ENCODE measurements around the gene JAKMIP1.

The JAKMIP1 gene

DNA sequence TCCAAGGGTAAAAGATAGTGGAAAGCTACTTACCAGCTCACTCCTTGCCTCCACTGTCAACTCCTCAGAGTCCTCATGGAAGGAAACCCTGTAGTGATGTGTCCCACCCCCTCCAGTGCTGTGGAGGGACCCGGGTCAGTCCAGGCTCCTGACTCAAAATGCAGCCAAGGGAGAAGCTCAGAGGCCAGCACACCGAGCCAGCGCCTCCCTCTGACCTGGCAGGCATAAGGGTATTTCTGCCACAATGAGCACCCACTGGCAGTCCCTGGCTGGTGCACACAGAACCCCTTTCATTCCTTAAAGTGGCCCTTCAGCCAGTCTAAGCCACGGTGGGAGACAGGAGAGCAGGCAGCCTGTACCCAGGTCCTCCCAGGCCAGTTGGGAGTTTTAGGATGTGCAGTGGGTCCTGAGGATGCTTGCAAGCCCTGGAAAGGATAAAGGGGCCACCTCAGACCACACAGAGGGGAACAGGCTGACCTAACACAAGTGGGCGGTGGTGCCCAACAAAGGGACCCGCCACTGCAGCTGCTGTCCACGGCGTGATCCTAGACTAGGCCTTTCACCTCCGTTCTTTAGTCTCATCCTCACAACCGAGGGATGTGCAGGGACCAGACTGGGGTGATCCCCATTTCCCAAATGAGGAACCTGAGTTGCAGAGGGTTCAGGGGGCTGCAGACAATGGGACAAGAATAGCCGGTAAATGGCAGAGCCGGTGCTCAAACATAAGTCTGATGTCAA lies 5.7 kb downstream of the JAKMIP1 start:
- peaks cover 67% of the 10 kb centered on the region for H3K4me1 Mint-ChIP-seq
- H3K36me3 Mint-ChIP-seq (ENCODE audit: insufficient read depth): peaks cover 17% of the 10 kb centered on the region
- no peak for DNase-seq (ENCODE audit: low spot score in 2 of 2)
- no peaks in the 10 kb centered on the region for H3K9me3 Mint-ChIP-seq
- no peak overlapping the region for H3K27ac Mint-ChIP-seq (ENCODE audit: low read depth)
- H3K4me3 Mint-ChIP-seq: no peak overlapping the region
- no peaks in the 10 kb centered on the region for H3K27me3 Mint-ChIP-seq
- no peak for ATAC-seq (replicated peaks; ENCODE audit: extremely low read depth, poor library complexity, severe bottlenecking)

DNA sequence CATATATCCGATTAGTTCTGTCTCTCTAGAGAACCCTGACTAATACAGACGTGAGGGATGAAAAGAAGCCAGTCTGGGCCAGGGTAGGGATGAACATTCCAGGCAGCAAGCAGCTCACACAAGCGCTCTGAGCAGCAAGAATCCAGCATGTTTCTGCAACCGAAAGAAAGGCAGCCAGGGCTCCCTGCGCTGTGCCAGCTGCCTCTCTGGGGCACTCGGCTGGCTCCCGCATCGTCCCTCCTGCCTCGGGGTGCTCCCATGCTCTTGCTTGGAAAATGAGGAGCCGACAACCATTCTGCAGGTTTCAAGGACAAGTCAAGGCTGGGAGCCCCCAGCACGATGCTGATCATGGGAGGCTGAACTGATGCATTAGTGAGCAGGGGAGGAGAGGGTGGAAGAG lies 7.0 kb downstream of the JAKMIP1 start:
- Mint-ChIP-seq H3K4me3 (no peak overlapping the region), H3K9me3 (no peaks in the 10 kb centered on the region), H3K27ac (ENCODE audit: low read depth) (no peak overlapping the region), H3K36me3 (ENCODE audit: insufficient read depth) (peaks cover 14% of the 10 kb centered on the region), H3K4me1 (peaks cover 68% of the 10 kb centered on the region), H3K27me3 (no peaks in the 10 kb centered on the region)
- no peak for DNase-seq (ENCODE audit: low spot score in 2 of 2)
- no peak for ATAC-seq (replicated peaks; ENCODE audit: extremely low read depth, poor library complexity, severe bottlenecking)

DNA sequence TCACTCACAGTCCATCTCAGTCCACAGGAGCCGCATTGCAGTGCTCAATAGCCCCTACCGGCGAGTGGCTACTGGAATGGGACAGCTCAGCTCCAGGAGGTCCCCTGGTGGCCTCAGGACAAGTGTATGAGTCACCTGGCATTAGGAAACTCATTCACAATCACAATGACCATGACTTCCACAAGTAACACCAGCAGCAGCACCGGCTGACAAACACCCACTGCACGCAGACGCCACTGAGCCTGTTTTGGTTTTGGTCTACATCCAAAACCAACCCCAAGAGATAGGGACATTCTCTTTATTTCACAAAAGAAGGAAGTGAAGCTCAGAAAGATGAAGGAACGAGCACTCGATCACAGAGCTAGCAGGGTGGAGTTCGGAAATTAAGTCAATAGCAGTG lies 8.1 kb downstream of the JAKMIP1 start:
- ATAC-seq (replicated peaks; ENCODE audit: extremely low read depth, poor library complexity, severe bottlenecking): no peak
- peaks cover 68% of the 10 kb centered on the region for H3K4me1 Mint-ChIP-seq
- no peaks in the 10 kb centered on the region for H3K27me3 Mint-ChIP-seq
- no peaks in the 10 kb centered on the region for H3K9me3 Mint-ChIP-seq
- no peak overlapping the region for H3K27ac Mint-ChIP-seq (ENCODE audit: low read depth)
- peaks cover 13% of the 10 kb centered on the region for H3K36me3 Mint-ChIP-seq (ENCODE audit: insufficient read depth)
- no peak overlapping the region for H3K4me3 Mint-ChIP-seq
- DNase-seq (ENCODE audit: low spot score in 2 of 2): no peak

DNA sequence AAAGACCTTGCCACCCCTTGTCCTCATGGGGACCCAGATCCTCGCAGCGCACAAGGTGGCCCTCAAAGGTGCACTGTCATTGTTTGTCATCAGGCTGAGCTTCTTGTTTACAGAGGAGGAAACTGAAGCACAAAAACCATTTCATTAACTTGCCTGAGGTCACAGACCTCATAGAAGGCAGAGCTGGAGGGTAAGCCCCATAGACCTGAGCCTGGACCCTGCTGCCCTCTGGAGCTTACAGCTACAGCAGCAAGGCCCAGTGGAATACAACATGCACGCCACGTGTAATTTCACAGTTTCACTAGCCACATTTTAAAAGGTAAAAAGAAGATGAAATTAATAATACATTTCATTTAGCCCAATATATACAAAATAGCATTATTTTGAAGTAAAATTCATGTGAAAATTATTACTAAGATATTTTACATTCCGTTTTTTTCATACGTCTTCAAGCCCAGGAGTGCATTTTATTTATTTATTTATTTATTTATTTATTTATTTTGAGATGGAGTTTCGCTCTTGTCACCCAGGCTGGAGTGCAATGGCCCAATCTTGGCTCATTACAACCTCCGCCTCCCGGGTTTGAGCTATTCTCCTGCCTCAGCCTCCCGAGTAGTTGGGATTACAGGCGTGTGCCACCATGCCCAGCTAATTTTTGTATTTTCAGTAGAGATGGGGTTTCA lies 8.8 kb downstream of the JAKMIP1 start:
- no peak overlapping the region for H3K4me3 Mint-ChIP-seq
- H3K36me3 Mint-ChIP-seq (ENCODE audit: insufficient read depth): peaks cover 9% of the 10 kb centered on the region
- ATAC-seq (replicated peaks; ENCODE audit: extremely low read depth, poor library complexity, severe bottlenecking): no peak
- no peaks in the 10 kb centered on the region for H3K9me3 Mint-ChIP-seq
- no peaks in the 10 kb centered on the region for H3K27me3 Mint-ChIP-seq
- DNase-seq (ENCODE audit: low spot score in 2 of 2): no peak
- peaks cover 66% of the 10 kb centered on the region for H3K4me1 Mint-ChIP-seq
- no peak overlapping the region for H3K27ac Mint-ChIP-seq (ENCODE audit: low read depth)

DNA sequence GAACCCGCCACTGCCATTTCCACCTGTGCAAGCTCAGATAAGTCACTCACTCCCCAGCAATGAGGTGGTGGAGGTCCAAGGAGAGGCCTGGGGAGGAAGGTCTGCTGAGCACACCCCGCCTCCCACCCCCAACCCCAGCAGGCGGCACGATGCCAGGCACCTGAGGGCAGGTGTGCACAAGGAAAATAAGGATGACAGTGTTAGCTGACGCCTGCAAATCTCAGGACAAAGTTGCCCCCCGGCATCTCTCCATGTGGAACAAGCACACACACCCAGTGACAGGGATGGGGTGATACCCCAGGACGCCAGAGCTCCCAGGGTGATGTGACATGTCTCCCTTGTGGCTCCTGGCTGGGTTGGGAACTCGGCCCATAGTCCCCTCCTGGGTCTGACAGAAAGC lies 9.9 kb downstream of the JAKMIP1 start:
- Mint-ChIP-seq H3K4me3 (no peak overlapping the region), H3K4me1 (peaks cover 67% of the 10 kb centered on the region), H3K27me3 (no peaks in the 10 kb centered on the region), H3K9me3 (no peaks in the 10 kb centered on the region), H3K36me3 (ENCODE audit: insufficient read depth) (peaks cover 9% of the 10 kb centered on the region), H3K27ac (ENCODE audit: low read depth) (peak overlapping the region; percentile 76)
- no peak for ATAC-seq (replicated peaks; ENCODE audit: extremely low read depth, poor library complexity, severe bottlenecking)
- DNase-seq (ENCODE audit: low spot score in 2 of 2): no peak

DNA sequence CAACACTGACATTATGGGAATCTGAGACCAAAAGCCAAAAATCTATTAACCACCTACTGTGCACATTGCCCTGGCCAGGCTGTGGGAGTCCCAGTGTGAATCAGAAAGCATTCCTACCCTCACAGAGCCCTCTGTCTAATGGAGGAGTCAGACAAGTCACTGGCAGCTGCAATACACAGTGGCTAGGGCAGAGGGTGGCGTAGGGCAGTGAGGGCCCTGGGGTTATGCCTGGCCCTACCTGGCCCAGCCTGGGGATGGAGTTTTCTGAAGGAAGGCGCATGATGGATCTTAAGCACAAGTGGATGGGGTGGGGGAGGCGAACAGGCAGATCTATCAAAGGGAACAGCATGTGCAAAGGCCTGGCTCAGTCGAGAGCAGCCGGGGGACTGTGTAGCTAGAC lies 10.8 kb downstream of the JAKMIP1 start:
- Mint-ChIP-seq H3K27me3 (no peaks in the 10 kb centered on the region), H3K36me3 (ENCODE audit: insufficient read depth) (peaks cover 9% of the 10 kb centered on the region), H3K9me3 (no peaks in the 10 kb centered on the region), H3K4me3 (no peak overlapping the region), H3K4me1 (peaks cover 67% of the 10 kb centered on the region), H3K27ac (ENCODE audit: low read depth) (peak overlapping the region; percentile 76)
- ATAC-seq (replicated peaks; ENCODE audit: extremely low read depth, poor library complexity, severe bottlenecking) (no peak), DNase-seq (ENCODE audit: low spot score in 2 of 2) (no peak)

DNA sequence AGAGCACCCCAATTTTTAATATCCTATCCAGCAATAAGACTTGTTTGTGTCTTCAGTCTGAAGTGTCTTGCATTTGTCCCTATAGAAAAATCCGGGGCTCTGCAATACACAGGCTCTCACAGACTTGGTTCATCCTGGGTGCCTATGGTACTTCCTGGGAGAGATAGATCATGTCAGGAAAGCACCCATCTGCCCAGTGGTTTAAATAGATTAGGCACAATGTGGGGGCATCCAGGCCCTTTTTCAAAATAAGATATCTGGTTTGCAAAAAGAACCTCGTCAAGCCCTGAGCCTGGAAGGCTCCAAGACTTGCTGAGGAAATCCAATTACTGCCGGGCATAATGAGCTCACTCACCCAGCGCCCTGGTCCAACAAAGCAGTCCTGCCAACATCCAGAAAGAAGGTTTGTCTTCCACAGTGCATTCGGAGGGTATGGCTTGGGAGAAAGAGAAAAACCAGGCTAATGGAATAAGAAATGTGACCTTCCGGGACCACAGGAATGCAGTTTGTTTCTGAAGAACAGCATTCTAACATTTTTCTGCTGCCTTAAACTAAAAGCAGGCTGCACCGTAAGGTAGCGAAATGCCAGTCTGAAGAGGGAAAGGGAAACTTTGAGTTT lies 11.6 kb downstream of the JAKMIP1 start:
- H3K4me1 Mint-ChIP-seq: peaks cover 67% of the 10 kb centered on the region
- no peak overlapping the region for H3K4me3 Mint-ChIP-seq
- no peaks in the 10 kb centered on the region for H3K27me3 Mint-ChIP-seq
- H3K9me3 Mint-ChIP-seq: no peaks in the 10 kb centered on the region
- H3K27ac Mint-ChIP-seq (ENCODE audit: low read depth): no peak overlapping the region
- no peak for DNase-seq (ENCODE audit: low spot score in 2 of 2)
- ATAC-seq (replicated peaks; ENCODE audit: extremely low read depth, poor library complexity, severe bottlenecking): no peak
- peaks cover 8% of the 10 kb centered on the region for H3K36me3 Mint-ChIP-seq (ENCODE audit: insufficient read depth)

DNA sequence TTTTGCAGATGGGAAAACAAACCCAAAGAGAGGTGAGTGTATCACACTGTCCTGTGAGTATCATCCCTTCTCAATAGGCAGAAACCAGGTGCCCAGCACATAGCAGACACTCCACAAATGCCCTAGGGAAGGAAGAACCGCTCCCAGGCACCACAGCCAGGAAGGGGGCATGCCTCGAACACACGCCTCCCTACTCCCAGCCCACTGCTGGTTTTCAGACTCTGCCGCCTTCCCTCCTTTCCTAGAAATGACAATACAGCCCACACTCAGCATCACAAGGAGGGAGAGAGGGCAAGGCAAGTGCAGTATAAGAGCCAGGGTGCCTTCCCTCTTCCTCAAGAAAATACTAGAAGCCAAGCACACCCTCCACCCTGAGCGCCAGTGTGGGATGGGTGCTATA lies 16.2 kb downstream of the JAKMIP1 start:
- Mint-ChIP-seq H3K4me3 (peak overlapping the region; percentile 63), H3K36me3 (ENCODE audit: insufficient read depth) (peaks cover 26% of the 10 kb centered on the region), H3K9me3 (no peaks in the 10 kb centered on the region), H3K27me3 (no peaks in the 10 kb centered on the region), H3K27ac (ENCODE audit: low read depth) (peak overlapping the region; percentile 97), H3K4me1 (peaks cover 81% of the 10 kb centered on the region)
- DNase-seq (ENCODE audit: low spot score in 2 of 2) (no peak), ATAC-seq (replicated peaks; ENCODE audit: extremely low read depth, poor library complexity, severe bottlenecking) (no peak)

DNA sequence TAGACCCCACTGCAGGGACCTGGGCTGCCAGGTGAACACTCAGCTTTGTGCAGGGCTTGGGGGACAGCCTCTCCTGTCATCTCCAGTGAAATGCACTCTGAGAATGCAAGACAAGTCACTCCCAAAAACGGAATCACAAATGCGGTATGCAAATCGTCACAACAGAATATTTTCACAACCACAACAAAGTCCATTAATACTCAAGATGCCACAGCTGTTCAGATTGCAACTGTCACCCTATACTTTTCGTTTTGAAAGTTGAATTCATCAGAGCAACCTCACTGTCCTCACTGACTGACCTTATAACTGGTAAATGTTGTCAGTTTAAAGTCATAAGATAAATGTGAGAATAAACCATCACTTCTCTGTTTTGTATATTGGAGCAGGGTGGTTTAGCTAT lies 16.6 kb downstream of the JAKMIP1 start:
- peak overlapping the region; percentile 63 for H3K4me3 Mint-ChIP-seq
- no peaks in the 10 kb centered on the region for H3K9me3 Mint-ChIP-seq
- ATAC-seq (replicated peaks; ENCODE audit: extremely low read depth, poor library complexity, severe bottlenecking) (peak; percentile 2), DNase-seq (ENCODE audit: low spot score in 2 of 2) (no peak)
- H3K36me3 Mint-ChIP-seq (ENCODE audit: insufficient read depth): peaks cover 25% of the 10 kb centered on the region
- H3K27ac Mint-ChIP-seq (ENCODE audit: low read depth): peak overlapping the region; percentile 97
- H3K4me1 Mint-ChIP-seq: peaks cover 84% of the 10 kb centered on the region
- H3K27me3 Mint-ChIP-seq: no peaks in the 10 kb centered on the region

DNA sequence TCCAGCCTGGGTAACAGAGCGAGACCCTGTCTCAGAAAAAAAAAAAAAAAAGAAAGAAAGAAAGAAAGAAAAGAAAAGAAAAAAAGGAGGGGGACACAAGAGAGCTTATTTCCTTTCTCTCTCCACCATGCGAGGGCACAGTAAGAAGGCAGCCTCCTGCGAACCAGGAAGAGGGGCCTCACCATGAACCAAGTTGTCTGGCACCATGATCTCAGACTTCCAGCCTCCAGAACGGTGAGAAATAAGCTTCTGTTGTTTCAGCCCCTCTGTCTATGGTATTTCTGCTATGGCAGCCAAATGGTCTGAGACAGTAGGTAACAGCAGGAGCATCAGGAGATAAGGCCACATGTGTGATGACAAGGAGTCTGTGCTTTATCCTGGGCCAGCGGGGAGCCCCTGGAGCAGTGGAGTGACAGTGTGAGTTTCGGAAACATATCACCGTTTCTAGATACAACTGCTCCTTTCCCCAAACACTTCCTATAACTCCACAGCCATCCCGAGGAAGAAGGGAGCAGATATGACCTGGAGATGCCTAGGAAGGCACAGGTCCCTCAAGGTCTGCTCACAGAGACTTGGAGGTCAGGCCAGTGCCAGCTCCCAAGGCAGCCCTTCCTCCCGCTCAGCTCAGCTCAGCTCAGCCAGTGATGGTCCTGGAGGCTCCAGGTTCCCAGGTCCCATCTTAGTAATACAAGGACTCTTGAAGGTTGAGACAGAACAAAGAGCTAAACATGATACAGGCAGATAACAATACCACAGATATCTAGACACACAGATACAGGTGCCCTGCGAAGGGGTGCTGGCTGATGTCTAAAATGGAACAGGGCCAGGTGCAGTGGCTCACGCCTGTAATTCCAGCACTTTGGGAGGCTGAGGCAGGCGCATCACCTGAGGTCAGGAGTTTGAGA lies 17.7 kb downstream of the JAKMIP1 start:
- ATAC-seq (replicated peaks; ENCODE audit: extremely low read depth, poor library complexity, severe bottlenecking): no peak
- peaks cover 26% of the 10 kb centered on the region for H3K36me3 Mint-ChIP-seq (ENCODE audit: insufficient read depth)
- peak overlapping the region; percentile 97 for H3K27ac Mint-ChIP-seq (ENCODE audit: low read depth)
- H3K9me3 Mint-ChIP-seq: no peaks in the 10 kb centered on the region
- H3K27me3 Mint-ChIP-seq: no peaks in the 10 kb centered on the region
- H3K4me3 Mint-ChIP-seq: peak overlapping the region; percentile 59
- H3K4me1 Mint-ChIP-seq: peaks cover 85% of the 10 kb centered on the region
- peak in 1 of 2 donors; percentile 51 for DNase-seq (ENCODE audit: low spot score in 2 of 2)

DNA sequence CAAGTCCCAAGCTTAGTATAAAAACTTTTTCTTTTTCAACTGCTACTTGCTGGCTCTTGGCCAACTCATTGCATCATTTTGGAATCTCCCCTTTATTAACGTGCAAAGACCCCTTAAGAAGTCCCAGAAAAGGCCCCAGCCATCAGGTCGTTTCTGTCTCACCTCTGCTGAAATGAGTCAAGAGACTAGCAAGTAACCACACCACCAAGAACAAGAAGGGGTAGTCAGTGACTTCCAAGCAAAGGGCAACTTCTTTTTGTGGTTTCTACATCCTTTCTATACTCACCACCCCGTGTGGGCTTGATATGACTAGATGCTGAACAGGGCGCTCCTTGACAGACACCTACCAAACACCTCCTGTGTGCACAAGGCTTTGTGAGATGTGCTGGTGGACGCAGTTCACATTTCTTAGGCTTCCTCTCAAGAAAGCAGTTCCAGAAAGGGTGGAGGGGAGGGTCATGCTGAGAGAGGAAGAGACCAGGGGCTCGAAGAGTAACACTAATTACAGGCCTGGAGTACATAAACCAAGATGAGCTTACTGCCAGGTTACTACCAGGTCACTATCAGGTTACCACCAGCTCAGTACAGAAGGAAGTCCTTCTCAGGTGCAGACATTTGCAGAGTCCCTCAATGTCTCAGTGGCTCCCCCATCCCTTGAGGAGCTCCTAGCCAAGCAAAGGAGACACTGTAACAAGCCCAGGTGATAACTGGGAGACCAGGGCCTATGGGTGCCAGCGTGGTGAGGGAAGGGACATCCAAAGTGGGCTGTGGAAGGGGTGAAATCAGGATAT lies 19.3 kb downstream of the JAKMIP1 start:
- Mint-ChIP-seq H3K4me3 (peak overlapping the region; percentile 59), H3K36me3 (ENCODE audit: insufficient read depth) (peaks cover 29% of the 10 kb centered on the region), H3K9me3 (no peaks in the 10 kb centered on the region), H3K27me3 (no peaks in the 10 kb centered on the region), H3K4me1 (peaks cover 80% of the 10 kb centered on the region), H3K27ac (ENCODE audit: low read depth) (peak overlapping the region; percentile 97)
- peak; percentile 86 for ATAC-seq (replicated peaks; ENCODE audit: extremely low read depth, poor library complexity, severe bottlenecking)
- peak in 1 of 2 donors; percentile 75 for DNase-seq (ENCODE audit: low spot score in 2 of 2)

DNA sequence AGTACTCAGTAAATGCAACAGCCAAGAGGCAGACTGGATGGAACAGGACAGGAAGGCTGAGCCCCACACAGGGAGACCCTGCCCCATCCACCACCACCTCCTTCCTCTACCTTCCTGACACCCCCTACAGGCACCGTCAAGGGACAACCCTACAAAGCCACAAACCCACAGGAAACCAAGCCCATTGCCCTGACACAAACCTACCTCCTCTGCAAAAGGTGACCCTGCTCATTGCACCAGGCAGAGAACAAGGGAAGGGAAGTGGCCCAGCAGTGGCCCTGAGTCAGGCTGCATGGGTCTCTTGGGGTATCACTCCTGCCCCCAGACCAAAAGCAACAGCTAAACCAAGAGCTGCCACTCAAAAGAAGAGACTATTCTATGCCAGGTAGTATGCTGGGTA lies 21.0 kb downstream of the JAKMIP1 start:
- no peak for ATAC-seq (replicated peaks; ENCODE audit: extremely low read depth, poor library complexity, severe bottlenecking)
- H3K27ac Mint-ChIP-seq (ENCODE audit: low read depth): peak overlapping the region; percentile 97

More for the DNA sequence above, 21.0 kb downstream of the JAKMIP1 start:
- peaks cover 31% of the 10 kb centered on the region for H3K36me3 Mint-ChIP-seq (ENCODE audit: insufficient read depth)
- no peaks in the 10 kb centered on the region for H3K9me3 Mint-ChIP-seq
- peak overlapping the region; percentile 59 for H3K4me3 Mint-ChIP-seq
- peak in 1 of 2 donors; percentile 45 for DNase-seq (ENCODE audit: low spot score in 2 of 2)
- peaks cover 82% of the 10 kb centered on the region for H3K4me1 Mint-ChIP-seq
- no peaks in the 10 kb centered on the region for H3K27me3 Mint-ChIP-seq

Data from central memory CD8-positive, alpha-beta T cell (primary cell).